WERI-Rb-1 (cell line): ENCODE measurements around the gene TRIM8.

Experiments used
- DNase-seq: peaks from one replicate; pipeline ENCODE4 v3.0.0-alpha.2; 2020
- H3K27ac ChIP-seq: fragments of 250-450 bp; sonication (Bioruptor Pico); 2 replicates; pipeline ENCODE4 v1.5.1; 2020; ENCODE audit warnings: mild to moderate bottlenecking, moderate library complexity
- H3K27me3 ChIP-seq: fragments of 250-450 bp; sonication (Bioruptor Pico); 2 replicates; pipeline ENCODE4 v1.5.1; 2021; ENCODE audit warnings: mild to moderate bottlenecking, low read depth, moderate library complexity; ENCODE audit not compliant: insufficient read depth, severe bottlenecking
- H3K36me3 ChIP-seq: fragments of 250-450 bp; sonication (Bioruptor Pico); 2 replicates; pipeline ENCODE4 v1.5.1; 2020; ENCODE audit warnings: mild to moderate bottlenecking, moderate library complexity
- H3K4me3 ChIP-seq: 2 replicates; pipeline ENCODE4 v1.5.1; 2011; ENCODE audit warnings: low read depth, mild to moderate bottlenecking, control low read depth, low read length
- H3K9me3 ChIP-seq: fragments of 250-450 bp; sonication (Bioruptor Pico); 2 replicates; pipeline ENCODE4 v1.5.1; 2021; ENCODE audit warnings: mild to moderate bottlenecking, moderate library complexity; ENCODE audit not compliant: severe bottlenecking
- TF ChIP-seq, protein P1 (sequence below): IDR thresholded peaks from 2 replicates; pipeline ENCODE4 v1.5.1; 2011; ENCODE audit warnings: low read depth, mild to moderate bottlenecking, control low read depth, inconsistent platforms, low read length

The TRIM8 gene

DNA sequence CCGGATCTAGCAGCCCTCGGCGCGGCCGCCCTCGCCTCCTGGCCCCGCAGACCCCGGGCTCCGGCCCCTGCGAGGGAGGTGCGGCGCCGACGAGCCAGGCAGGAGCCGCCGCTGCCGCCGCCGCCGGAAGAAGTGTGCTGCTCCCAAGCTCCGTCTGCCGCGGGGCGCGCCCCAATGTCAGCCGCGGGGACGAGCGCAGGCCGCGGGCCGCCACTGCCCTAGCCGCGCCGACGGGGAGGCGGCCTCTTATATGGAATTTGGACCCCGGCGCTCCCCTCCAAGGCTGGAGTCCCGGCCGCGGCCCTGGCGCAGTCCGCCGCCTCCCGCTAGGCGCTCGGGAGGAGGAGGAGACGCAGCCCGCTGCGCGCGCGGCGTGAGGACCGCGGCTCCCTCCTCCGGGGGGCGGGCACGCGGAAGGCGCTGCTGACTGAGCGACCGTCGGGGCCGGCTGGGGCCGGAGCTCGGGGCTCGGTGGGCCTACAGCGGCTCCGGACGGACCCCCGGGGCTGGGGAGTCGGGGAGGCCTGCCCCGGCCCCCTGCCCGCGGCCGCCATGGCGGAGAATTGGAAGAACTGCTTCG lies at the start of gene TRIM8:
TSS of gene TRIM8 (plus strand) at position 414 of the 580 bp plus-strand sequence. CDS start at position 553, 139 bp downstream.
- Histone ChIP-seq H3K27ac (peak within 1 kb of the TSS; percentile 95), H3K27me3 (no peaks in the 10 kb centered on the region), H3K36me3 (peaks cover 16% of the 10 kb centered on the region), H3K4me3 (peak within 1 kb of the TSS; percentile 85), H3K9me3 (no peaks in the 10 kb centered on the region)
- TF ChIP-seq, protein P1, sequence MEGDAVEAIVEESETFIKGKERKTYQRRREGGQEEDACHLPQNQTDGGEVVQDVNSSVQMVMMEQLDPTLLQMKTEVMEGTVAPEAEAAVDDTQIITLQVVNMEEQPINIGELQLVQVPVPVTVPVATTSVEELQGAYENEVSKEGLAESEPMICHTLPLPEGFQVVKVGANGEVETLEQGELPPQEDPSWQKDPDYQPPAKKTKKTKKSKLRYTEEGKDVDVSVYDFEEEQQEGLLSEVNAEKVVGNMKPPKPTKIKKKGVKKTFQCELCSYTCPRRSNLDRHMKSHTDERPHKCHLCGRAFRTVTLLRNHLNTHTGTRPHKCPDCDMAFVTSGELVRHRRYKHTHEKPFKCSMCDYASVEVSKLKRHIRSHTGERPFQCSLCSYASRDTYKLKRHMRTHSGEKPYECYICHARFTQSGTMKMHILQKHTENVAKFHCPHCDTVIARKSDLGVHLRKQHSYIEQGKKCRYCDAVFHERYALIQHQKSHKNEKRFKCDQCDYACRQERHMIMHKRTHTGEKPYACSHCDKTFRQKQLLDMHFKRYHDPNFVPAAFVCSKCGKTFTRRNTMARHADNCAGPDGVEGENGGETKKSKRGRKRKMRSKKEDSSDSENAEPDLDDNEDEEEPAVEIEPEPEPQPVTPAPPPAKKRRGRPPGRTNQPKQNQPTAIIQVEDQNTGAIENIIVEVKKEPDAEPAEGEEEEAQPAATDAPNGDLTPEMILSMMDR, result no peak
- DNase-seq, result peak; percentile 44

- Histone ChIP-seq H3K36me3 (peaks cover 17% of the 10 kb centered on the region), H3K27ac (no peak overlapping the region), H3K9me3 (no peaks in the 10 kb centered on the region), H3K27me3 (no peaks in the 10 kb centered on the region), H3K4me3 (no peak overlapping the region)
- TF ChIP-seq, protein P1, result no peak
- DNase-seq, result no peak
Observed at GRCh38 chr10:102595293-102595692, 49.0 kb upstream of the TRIM8 start.

GRCh38 chr10:102595897-102596296 lies 48.4 kb upstream of the TRIM8 start:
- H3K27ac ChIP-seq, result peak overlapping the region; percentile 50; the same call in 1 of the 2 replicates
- peaks cover 17% of the 10 kb centered on the region for H3K36me3 ChIP-seq

DNA sequence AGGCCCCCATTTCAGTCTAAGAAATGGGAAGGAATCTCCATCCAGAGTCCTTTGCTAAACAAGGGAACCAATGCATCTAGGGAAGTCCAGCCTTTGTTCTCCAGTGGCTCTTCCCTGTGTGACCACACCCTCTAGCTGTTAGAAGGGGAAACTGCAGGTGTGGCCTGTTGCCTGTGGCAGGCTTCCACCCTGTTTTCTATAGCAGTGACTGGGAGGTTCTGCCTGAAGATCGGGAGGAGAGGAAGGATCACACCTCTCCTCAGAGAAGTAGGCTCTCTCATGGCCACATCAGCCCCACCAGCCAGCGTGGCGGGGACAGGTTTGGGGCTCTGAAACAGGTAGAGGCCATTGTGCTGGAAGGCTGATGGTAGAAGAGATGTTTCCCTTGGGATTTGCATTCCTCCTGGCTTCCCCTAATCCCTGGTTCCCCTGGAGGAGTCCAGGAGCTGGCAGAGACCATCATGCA lies 47.7 kb upstream of the TRIM8 start:
- TF ChIP-seq, protein P1, result peak; percentile 92
- peak; percentile 76 for DNase-seq
- Histone ChIP-seq H3K27ac (peak overlapping the region; percentile 50; the same call in 1 of the 2 replicates), H3K27me3 (no peaks in the 10 kb centered on the region), H3K36me3 (peaks cover 21% of the 10 kb centered on the region), H3K4me3 (no peak overlapping the region), H3K9me3 (no peaks in the 10 kb centered on the region)

More at GRCh38 chr10:102595897-102596296, 48.4 kb upstream of the TRIM8 start:
- no peaks in the 10 kb centered on the region for H3K9me3 ChIP-seq
- no peak overlapping the region for H3K4me3 ChIP-seq
- no peaks in the 10 kb centered on the region for H3K27me3 ChIP-seq
- TF ChIP-seq, protein P1, result no peak
- DNase-seq, result no peak

- Histone ChIP-seq H3K27me3 (no peaks in the 10 kb centered on the region), H3K27ac (no peak overlapping the region), H3K36me3 (peaks cover 29% of the 10 kb centered on the region), H3K4me3 (no peak overlapping the region), H3K9me3 (no peaks in the 10 kb centered on the region)
- TF ChIP-seq, protein P1, result no peak
- no peak for DNase-seq
Observed at GRCh38 chr10:102597131-102597991, 46.9 kb upstream of the TRIM8 start.
